Measurements from ENCODE around the gene ASS1.

DNA sequence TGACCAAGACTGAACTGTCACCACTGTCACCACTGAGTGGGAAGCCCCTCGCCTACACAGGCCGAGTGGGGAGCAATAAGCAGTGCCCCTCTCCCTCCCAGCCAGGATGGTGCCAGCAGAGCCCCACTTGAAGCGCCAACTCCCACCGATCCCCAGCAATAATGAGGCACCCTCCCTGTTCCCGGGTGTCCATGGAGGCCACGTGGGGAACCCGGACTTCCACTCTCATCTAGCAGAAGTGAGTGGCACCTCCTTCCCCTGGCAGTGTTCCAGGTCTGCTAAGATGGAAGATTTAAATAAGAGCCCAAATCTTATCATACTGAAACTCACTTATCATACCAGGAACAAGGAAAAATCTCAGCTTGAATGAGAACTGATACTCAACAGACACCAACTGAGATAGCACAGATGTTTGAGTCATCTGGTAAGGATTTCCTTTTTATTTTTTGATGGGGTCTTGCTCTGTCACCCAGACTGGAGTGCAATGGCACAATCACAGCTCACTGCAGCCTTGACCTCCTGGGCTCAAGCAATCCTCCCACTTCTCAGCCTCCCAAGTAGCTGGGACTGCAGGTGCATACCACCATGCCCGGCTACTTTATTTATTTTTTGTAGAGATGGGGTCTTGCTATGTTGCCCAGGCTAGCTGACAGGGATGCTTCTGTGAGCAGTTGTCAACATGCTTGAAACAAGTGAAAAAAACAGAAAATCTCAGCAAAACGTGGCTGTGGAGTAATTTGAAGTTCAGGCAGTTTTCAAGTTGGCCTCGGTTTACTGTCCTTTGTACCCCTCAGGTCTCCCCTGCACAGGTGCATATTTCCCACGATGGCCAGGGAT lies 29.6 kb upstream of the ASS1 start:
- TF ChIP-seq, protein P1, sequence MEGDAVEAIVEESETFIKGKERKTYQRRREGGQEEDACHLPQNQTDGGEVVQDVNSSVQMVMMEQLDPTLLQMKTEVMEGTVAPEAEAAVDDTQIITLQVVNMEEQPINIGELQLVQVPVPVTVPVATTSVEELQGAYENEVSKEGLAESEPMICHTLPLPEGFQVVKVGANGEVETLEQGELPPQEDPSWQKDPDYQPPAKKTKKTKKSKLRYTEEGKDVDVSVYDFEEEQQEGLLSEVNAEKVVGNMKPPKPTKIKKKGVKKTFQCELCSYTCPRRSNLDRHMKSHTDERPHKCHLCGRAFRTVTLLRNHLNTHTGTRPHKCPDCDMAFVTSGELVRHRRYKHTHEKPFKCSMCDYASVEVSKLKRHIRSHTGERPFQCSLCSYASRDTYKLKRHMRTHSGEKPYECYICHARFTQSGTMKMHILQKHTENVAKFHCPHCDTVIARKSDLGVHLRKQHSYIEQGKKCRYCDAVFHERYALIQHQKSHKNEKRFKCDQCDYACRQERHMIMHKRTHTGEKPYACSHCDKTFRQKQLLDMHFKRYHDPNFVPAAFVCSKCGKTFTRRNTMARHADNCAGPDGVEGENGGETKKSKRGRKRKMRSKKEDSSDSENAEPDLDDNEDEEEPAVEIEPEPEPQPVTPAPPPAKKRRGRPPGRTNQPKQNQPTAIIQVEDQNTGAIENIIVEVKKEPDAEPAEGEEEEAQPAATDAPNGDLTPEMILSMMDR (conservative IDR thresholded peaks at IDR 0.05; ENCODE audit: low read depth, low read length), result no peak
- no peak for TF ChIP-seq EZH2 (IDR thresholded peaks at IDR 0.05; ENCODE audit: low read length, unreplicated experiment)
